Stimulated activated CD8-positive, alpha-beta memory T cell treated with anti-CD3 and anti-CD28 coated beads, Interleukin-12 subunit alpha, Interleukin-12 subunit beta, amount 100 ng/mL, for 4 hours (primary cell): ENCODE measurements around the gene FANCL.
"Not testable (repeated sequence)": the region's sequence is repeated elsewhere in the genome, so short reads cannot be mapped to it uniquely, and the experiment has no call there.

Experiments
- DNase-seq: peaks from one replicate; pipeline ENCODE4 v3.0.0-alpha.2; 2020; ENCODE audit warnings: low read depth

Gene FANCL

GRCh38 chr2:58240670-58241545, at the start of gene FANCL:
TSS of gene FANCL (minus strand) at chr2:58241325. CDS start at chr2:58241313, 12 bp downstream.
- DNase-seq: peak; percentile 41

GRCh38 chr2:58289029-58289428, 47.9 kb upstream of the FANCL start:
- DNase-seq: no peak

- no peak for DNase-seq
These were observed 42.8 kb upstream of the FANCL start for GRCh38 chr2:58283931-58284330.

DNA sequence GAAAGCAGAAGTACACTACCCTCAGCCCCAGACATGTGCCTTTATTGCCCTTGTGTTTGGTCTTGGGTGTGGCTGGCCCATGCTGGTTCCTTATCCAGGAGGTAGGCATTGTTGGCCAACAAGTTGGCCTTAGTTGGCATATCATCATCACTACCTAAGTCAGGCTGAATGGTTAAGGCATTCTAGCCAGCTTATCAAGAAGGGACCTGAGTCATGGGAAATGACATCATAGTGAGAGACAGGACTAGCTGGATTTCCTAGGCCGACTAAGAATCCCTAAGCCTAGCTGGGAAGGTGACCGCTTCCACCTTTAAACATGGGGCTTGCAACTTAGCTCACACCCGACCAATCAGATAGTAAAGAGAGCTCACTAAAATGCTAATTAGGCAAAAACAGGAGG, 34.0 kb upstream of the FANCL start:
- not testable (repeated sequence) for DNase-seq

GRCh38 chr2:58271826-58272225, 30.7 kb upstream of the FANCL start:
- DNase-seq: no peak

GRCh38 chr2:58268685-58269084, 27.6 kb upstream of the FANCL start:
- no peak for DNase-seq

DNA sequence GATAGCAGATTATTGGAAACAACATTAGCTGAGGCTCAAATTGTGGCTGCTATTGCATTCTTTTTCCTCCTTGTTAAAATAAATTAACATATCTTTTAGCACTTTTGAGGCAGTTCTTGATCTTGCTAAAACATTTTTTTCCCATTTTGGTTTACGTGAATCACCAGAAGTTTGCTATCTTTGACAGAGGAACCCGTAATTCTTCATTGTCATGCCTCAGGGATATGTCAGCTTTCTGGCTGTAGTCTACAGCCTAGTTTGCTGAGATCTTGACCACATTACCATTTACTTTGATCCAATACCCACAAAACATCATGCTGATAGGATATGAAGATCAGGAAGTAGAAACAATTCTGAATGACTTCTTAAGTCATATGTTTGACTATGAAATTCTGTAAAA, 25.1 kb upstream of the FANCL start:
- no peak for DNase-seq

DNA sequence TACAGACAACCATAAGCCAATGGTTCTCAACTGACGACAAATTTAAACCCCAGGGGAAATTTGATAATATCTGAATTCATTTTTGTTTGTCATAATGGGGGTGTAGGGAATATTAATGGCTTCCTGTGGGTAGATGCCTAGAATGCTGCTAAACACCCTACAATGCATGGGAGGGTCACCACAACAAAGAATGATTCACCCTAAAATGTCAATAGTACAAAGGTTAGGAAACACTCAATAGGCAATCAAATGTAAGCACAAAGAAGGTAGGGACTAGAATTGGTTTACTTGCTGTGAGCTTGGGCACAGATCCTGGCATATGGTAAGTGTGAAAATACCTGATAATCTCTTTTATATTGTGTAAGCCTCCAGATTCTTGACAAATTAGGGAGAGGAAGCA, 20.1 kb upstream of the FANCL start:
- DNase-seq: no peak

- not testable (repeated sequence) for DNase-seq
These were observed 17.3 kb upstream of the FANCL start for GRCh38 chr2:58258456-58258855.

GRCh38 chr2:58251331-58252201, 10.4 kb upstream of the FANCL start:
- DNase-seq: not testable (repeated sequence)

- DNase-seq: no peak
These were observed 380 bp upstream of the FANCL start for GRCh38 chr2:58241546-58241864.

DNA sequence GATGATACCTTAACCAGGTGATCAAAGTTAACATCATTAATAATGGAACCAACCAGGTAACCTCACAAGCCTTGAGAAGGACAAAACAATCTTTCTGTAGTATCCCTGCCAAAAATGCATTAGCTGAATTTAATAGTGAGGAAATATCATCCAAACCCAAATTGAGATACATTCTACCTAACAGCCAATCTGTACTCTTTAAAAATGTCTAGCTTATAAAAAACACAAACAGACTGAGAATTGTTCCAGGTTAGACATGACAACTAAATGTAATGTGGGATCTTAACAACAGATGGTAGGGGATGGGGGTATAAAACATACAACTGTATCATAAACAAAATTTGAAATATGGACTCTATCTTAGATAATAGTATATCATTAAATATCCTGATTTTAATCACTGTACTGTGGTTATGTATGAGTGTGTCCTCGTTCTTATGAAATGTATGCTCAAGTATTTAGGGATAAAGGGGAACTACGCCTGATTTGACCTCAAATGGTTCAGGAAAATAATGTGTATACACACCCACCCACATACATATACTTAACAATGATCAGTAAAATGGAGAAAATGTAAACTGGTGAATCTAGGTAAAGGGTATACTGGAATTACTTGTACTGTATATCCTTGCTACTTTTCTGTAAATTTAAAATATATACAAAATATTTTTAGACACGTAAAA, 1.7 kb downstream of the FANCL start:
- DNase-seq: no peak

GRCh38 chr2:58237741-58238140, 3.4 kb downstream of the FANCL start:
- no peak for DNase-seq

DNA sequence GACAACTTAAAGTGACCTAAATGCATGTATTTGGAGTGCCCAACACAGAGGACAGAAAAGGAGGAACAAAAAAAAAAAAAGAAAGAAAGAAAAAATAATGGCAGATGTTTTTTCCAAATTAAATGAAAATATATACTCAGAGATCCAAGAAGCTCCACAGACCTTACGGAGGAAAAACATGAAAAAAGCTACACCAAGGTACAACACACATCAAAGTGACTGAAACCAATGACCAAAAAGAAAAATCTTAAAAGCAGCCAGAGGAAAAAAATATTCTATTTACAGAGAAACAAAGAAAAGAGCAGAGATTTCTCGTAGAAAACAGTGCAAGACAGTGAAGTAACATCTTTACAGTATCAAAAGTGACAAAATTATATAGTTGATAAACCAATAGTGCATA, 5.1 kb downstream of the FANCL start:
- DNase-seq: no peak

GRCh38 chr2:58235170-58235569, 6.0 kb downstream of the FANCL start:
- DNase-seq: no peak

DNA sequence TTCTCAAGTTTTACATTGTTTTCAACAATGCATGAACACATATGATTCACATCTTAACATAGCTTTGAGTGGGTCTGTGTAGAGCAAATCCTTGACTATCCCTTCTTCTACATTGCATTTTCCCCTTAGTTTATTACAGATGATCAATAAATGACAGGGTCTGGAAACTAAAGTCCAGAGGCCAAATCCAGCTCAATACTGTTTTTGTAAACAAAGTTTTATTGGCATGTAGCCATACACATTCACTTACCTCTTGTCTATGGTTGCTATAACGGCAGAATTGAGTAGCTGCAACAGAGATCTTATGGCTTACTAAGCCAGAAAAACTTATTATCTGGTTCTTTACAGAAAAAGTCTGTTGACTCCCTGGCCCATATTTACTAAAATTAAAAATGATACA, 12.8 kb downstream of the FANCL start:
- DNase-seq: no peak

- no peak for DNase-seq
These were observed 13.8 kb downstream of the FANCL start for GRCh38 chr2:58227171-58227917.

DNA sequence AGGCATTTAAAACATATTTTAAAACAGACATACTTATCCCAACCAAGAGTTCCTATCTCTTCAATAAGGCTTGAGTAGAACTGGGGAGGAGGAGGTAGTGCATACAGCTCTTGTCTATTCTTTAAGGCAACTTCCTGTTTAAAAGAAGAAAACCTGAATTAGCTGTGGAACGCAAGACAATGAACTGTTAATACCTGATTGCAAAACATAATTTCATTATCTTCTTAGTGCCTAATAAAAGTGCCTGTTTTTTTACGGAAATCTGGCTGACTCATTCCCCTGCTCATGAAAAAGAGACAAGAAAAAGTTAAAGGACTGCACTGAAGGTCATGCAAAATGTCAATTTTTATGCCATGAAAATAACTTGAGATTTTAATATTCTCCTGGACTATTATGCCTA, 19.2 kb downstream of the FANCL start:
- DNase-seq: no peak

DNA sequence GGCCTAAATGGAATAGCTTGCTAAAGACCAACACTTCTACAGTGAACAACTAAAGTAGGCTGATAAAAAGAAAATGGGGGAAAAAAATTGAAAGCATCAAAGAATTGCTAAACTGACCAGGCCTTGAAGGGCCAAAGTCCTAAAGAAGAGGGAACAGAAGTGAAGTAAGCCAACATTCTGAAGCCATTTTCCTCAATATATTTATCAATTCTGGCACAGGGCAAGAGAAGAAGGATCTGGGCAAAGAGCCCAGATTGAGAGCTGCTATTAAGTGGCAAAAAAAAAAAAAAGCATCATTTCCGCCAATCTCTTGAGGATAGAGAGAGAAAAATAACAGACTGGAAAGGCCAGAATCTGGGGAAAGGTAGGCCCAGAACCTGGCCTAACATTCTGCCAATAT, 25.7 kb downstream of the FANCL start:
- no peak for DNase-seq

- not testable (repeated sequence) for DNase-seq
These were observed 30.1 kb downstream of the FANCL start for GRCh38 chr2:58210951-58211568.

DNA sequence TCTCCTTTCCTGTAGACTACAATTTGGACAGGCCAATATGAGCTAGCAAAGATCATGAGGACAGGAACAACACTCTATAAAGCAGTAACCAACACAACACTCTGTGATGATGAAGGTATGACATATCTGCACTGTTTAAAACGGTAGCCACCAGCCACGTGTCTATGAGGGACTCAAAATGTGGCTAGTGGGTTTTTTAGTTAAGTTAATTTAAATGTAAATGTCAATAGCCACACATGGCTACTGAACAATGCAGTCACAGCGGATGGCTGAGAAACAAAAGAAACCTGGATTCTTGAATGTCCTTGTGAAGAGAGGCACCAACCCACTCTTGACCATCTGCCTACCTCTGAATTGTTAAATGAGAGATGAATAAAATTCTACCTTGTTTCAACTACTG, 33.9 kb downstream of the FANCL start:
- DNase-seq: no peak
